ENCODE results near the gene TNFAIP8L3.

The TNFAIP8L3 gene

GRCh38 chr15:51089699-51090453 lies 4.8 kb downstream of the TNFAIP8L3 start:
- DNase-seq (ENCODE audit: low read depth): no peak

GRCh38 chr15:51089041-51089440 lies 5.7 kb downstream of the TNFAIP8L3 start:
- no peak for DNase-seq (ENCODE audit: low read depth)

- no peak for DNase-seq (ENCODE audit: low read depth)
Measured at GRCh38 chr15:51088585-51088984, 6.1 kb downstream of the TNFAIP8L3 start.

GRCh38 chr15:51087513-51087912 lies 7.2 kb downstream of the TNFAIP8L3 start:
- no peak for DNase-seq (ENCODE audit: low read depth)

GRCh38 chr15:51086409-51086808 lies 8.3 kb downstream of the TNFAIP8L3 start:
- no peak for DNase-seq (ENCODE audit: low read depth)

GRCh38 chr15:51085764-51086163 lies 8.9 kb downstream of the TNFAIP8L3 start:
- no peak for DNase-seq (ENCODE audit: low read depth)

- DNase-seq (ENCODE audit: low read depth): no peak
Measured at GRCh38 chr15:51083641-51084166, 11.0 kb downstream of the TNFAIP8L3 start.

DNA sequence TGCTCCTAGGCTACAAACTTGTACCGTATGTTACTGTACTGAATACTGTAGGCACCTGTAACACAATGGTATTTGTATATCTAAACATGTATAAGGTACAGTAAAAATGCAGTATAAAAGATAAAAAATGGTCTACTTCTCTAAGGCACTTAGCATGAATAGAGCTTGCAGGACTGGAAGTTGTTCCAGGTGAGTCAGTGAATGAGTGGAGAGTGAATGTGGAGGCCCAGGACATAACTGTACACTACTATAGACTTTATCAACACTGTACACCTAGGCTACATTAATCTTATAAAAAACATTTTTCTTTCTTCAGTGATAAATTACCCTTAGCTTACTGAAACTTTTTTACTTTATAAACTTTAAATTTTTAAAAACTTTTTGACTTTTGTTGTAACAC lies 12.5 kb downstream of the TNFAIP8L3 start:
- no peak for DNase-seq (ENCODE audit: low read depth)

DNA sequence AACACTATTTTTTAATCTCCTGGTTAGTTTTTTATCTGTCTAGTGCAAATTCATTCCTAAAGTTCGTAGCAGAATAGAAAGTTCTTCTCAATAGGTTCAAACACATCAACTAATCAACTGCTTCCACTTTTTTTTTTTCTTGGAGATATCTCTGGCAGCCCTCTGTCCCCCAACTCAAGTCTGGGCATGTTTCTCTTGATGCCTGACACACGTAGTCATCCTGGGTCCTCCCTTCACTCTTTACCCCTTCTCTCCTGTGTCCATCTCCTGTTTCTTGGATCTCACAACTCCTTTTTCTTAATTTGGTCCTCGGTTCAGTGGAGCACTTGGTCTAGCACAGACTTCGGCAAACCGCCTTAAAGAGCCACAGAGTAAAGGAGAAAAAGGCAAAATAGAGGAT lies 14.4 kb downstream of the TNFAIP8L3 start:
- no peak for DNase-seq (ENCODE audit: low read depth)

DNA sequence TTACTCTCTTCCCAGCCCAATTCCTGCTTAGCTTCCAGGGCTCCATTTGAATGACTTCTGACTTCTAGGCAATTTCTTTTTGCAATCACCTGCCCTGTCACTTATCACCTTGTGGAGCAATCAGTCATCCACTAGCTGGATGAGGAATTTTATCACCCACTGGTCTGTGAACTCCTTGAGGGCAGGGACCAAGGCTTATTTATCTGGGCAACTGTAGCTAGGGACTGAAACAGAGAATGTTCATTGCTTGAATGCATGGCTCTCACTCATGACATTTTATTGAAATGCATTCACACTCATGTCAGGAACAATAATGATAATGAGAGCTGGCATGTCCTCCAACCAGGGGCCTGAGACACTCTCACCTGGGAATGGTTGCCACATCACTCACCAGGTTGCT lies 15.5 kb downstream of the TNFAIP8L3 start:
- no peak for DNase-seq (ENCODE audit: low read depth)

- DNase-seq (ENCODE audit: low read depth): peak; percentile 9
Measured at GRCh38 chr15:51077221-51078153, 17.2 kb downstream of the TNFAIP8L3 start.

DNA sequence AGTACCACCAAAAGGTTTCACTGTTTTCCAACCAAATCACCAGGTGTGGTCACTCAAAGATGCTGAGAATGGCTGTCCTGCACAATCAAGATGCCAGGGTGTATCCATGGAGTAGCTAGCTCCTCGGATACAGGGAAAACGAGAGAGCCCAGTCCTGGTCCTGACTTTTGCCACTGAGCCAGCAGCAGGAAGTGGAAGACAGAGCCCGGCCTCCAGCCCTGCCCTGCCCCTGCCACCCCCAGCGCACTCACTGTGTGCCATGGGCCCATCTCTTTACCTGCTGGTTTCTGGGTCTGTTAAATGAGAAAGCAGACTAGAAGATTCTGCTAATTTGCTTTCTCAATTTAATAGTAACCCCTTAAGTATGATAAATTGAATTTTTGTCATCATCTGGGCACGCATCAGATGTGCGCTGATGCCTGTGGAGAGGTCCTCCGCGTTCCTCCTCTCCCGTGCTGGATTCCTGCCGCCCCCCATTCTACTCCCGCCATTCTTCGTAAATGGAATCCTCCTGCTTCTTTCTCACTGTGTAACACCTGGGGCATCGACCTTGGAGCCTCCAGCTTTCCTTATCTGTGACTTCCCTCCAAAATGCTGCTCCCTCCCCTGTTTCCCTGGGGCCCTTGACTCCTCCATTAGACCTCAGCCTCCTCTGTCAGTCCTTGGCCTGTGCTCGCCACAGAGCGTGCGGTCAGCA lies 18.0 kb downstream of the TNFAIP8L3 start:
- no peak for DNase-seq (ENCODE audit: low read depth)

DNA sequence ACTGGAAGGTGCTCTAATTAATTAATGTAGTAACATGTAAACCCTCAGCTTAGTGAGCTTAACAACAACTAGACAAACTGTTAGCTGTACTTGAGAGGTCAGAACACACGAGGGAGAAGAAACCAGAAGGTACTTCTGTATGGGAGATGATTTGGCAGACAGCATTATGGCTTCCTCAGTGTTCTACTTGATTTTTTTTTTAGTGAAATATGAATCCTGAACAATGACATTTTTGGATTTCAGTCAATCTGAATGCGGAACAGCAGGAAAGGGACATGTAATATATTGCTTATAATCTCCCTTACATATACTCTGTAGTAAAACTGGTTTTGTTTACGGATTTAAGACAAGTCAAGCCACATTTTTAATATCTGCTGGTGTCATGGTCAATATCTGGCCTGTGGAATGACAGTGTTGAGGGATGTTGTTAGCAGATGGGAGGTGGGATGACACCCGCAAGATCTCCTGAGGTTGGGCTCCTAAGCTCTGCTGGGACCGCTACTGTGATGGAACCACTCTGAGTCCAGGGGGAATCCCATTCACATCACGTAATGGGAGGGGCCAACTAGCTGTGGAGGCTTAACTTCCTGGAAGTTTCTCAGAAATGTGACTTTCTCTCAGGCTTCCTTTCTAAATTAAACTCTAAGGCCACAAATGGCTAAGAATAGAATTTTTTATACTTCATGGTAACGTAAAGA lies 18.7 kb downstream of the TNFAIP8L3 start:
- no peak for DNase-seq (ENCODE audit: low read depth)

DNA sequence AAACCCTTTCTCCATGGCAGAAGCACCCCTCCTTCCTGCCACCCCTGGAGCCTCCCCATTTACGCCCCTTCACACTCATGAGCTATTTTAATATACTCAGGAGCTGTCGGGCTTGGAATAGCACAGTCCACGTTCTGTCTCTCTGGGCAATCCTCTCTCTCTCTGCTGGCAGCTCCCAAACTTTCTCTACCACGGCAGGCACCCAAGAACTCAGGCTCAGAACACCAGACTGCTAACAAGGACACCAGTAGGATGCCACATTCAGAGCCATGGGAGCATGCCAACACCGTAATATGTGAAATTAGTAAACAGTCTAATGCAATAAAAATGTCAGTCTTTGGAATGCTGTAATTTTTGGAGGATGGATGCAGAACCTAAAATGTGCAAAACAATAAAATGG lies 19.3 kb downstream of the TNFAIP8L3 start:
- no peak for DNase-seq (ENCODE audit: low read depth)

- DNase-seq (ENCODE audit: low read depth): no peak
Measured at GRCh38 chr15:51074926-51075325, 19.8 kb downstream of the TNFAIP8L3 start.

DNA sequence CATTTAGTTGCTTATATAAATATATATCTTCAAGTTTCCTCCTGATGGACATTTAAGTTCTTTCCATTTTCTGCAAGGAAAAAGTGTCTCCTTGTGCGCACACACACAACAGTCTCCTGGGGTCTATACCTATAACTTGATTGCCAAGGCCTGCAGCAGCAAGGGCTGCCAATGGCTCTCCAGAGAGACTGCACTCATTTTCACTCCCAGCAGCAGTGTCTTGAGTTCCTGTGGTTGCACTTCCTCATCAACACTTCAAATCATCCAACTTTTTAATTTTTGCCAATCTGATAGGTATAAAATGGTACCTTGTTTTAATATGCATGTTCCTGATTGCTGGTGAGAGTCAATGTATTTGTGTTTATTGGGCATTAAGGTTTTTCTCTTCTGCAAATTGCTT lies 23.1 kb downstream of the TNFAIP8L3 start:
- no peak for DNase-seq (ENCODE audit: low read depth)

GRCh38 chr15:51069983-51070382 lies 24.7 kb downstream of the TNFAIP8L3 start:
- no peak for DNase-seq (ENCODE audit: low read depth)

GRCh38 chr15:51067510-51067909 lies 27.2 kb downstream of the TNFAIP8L3 start:
- DNase-seq (ENCODE audit: low read depth): no peak

- no peak for DNase-seq (ENCODE audit: low read depth)
Measured at GRCh38 chr15:51065781-51066180, 28.9 kb downstream of the TNFAIP8L3 start.

DNA sequence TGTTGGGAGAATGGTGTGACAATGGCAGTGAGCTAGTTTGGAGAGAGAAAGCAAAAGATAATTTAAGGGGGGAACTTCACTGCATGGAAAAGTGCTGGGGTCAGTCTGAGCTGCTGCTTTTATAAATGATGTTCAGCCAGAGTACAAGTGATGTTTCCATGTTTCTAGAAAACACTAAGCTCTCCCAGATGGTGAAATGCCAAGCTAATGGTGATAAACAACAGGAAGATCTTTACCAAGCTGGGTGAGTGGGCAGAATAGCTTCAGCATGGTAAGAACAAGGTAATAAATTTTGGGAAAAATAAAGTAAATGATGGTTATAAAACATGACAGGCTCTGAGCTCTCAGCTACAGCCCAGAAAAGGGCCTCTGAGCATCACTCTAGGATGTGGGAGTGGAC lies 29.4 kb downstream of the TNFAIP8L3 start:
- no peak for DNase-seq (ENCODE audit: low read depth)

- no peak for DNase-seq (ENCODE audit: low read depth)
Measured at GRCh38 chr15:51062736-51063135, 32.0 kb downstream of the TNFAIP8L3 start.
